Trophoblast cell (in vitro differentiated cells and primary cell): Measurements from ENCODE around the gene WNT5A.

Source experiments
- DNase-seq, 2 donors: peaks; one replicate each; pipeline ENCODE4 v3.0.0-alpha.2; 2016
- H2AFZ ChIP-seq: 2 replicates; pipeline ENCODE4 v1.6.1; 2013; ENCODE audit warnings: low read length, moderate library complexity, mild to moderate bottlenecking; ENCODE audit not compliant: insufficient read depth, poor library complexity
- H2AK5ac ChIP-seq: 2 replicates; pipeline ENCODE4 v1.6.1; 2013; ENCODE audit warnings: mild to moderate bottlenecking, low read length
- H2BK120ac ChIP-seq: 2 replicates; pipeline ENCODE4 v1.6.1; 2013; ENCODE audit warnings: low read length, mild to moderate bottlenecking, moderate library complexity; ENCODE audit not compliant: insufficient read depth, poor library complexity
- H2BK12ac ChIP-seq: 2 replicates; pipeline ENCODE4 v1.6.1; 2013; ENCODE audit warnings: mild to moderate bottlenecking, low read length, moderate library complexity
- H2BK5ac ChIP-seq: 2 replicates; pipeline ENCODE4 v1.6.1; 2013; ENCODE audit warnings: low read length, low read depth, moderate library complexity, mild to moderate bottlenecking; ENCODE audit not compliant: poor library complexity
- H3K14ac ChIP-seq: 2 replicates; pipeline ENCODE4 v1.6.1; 2013; ENCODE audit warnings: mild to moderate bottlenecking, low read length
- H3K18ac ChIP-seq: 2 replicates; pipeline ENCODE4 v1.6.1; 2013; ENCODE audit warnings: mild to moderate bottlenecking, low read length
- H3K23ac ChIP-seq: 2 replicates; pipeline ENCODE4 v1.6.1; 2013; ENCODE audit warnings: low read length
- H3K27ac ChIP-seq: 2 replicates; pipeline ENCODE4 v1.5.1; 2013; ENCODE audit warnings: low read depth, mild to moderate bottlenecking, inconsistent platforms, low read length, moderate library complexity
- H3K27me3 ChIP-seq: 2 replicates; pipeline ENCODE4 v1.6.1; 2013; ENCODE audit warnings: inconsistent platforms, mild to moderate bottlenecking, low read length, moderate library complexity; ENCODE audit not compliant: insufficient read depth
- H3K36me3 ChIP-seq, 2 experiments: 1 replicate in 1 of 2; 2 replicates in 1 of 2; pipeline ENCODE4 v1.6.1; 2013; ENCODE audit warnings: low read length in 2 of 2, mild to moderate bottlenecking in 2 of 2, moderate library complexity in 1 of 2; ENCODE audit not compliant: insufficient read depth in 2 of 2, control insufficient read depth in 1 of 2
- H3K4ac ChIP-seq: 2 replicates; pipeline ENCODE4 v1.6.1; 2013; ENCODE audit warnings: low read depth, mild to moderate bottlenecking, low read length, moderate library complexity
- H3K4me1 ChIP-seq, 2 experiments: 1 replicate in 1 of 2; 2 replicates in 1 of 2; pipeline ENCODE4 v1.6.1; 2013; ENCODE audit warnings: low read length in 2 of 2, mild to moderate bottlenecking in 2 of 2, moderate library complexity in 1 of 2; ENCODE audit not compliant: insufficient read depth in 2 of 2, control insufficient read depth in 1 of 2
- H3K4me2 ChIP-seq: 2 replicates; pipeline ENCODE4 v1.6.1; 2013; ENCODE audit warnings: inconsistent platforms, mild to moderate bottlenecking, low read length, moderate library complexity
- H3K4me3 ChIP-seq: 2 replicates; pipeline ENCODE4 v1.5.1; 2013; ENCODE audit warnings: mild to moderate bottlenecking, low read depth, low read length, inconsistent platforms
- H3K79me1 ChIP-seq: one replicate; pipeline ENCODE4 v1.6.1; 2013; ENCODE audit warnings: low read length
- H3K79me2 ChIP-seq: 2 replicates; pipeline ENCODE4 v1.6.1; 2013; ENCODE audit warnings: low read length, mild to moderate bottlenecking; ENCODE audit not compliant: control insufficient read depth, insufficient read depth, poor library complexity
- H3K9ac ChIP-seq: 2 replicates; pipeline ENCODE4 v1.6.1; 2013; ENCODE audit warnings: mild to moderate bottlenecking, low read length
- H3K9me3 ChIP-seq: 2 replicates; pipeline ENCODE4 v1.6.1; 2013; ENCODE audit warnings: low read depth, mild to moderate bottlenecking, control low read depth, inconsistent platforms, low read length; ENCODE audit not compliant: insufficient read depth
- H4K12ac ChIP-seq: 2 replicates; pipeline ENCODE4 v1.6.1; 2013; ENCODE audit warnings: low read depth, mild to moderate bottlenecking, low read length, moderate library complexity
- H4K8ac ChIP-seq: 2 replicates; pipeline ENCODE4 v1.6.1; 2013; ENCODE audit warnings: low read depth, mild to moderate bottlenecking, low read length, moderate library complexity
- H4K91ac ChIP-seq: one replicate; pipeline ENCODE4 v1.6.1; 2013; ENCODE audit warnings: low read depth, mild to moderate bottlenecking, low read length, moderate library complexity
- WGBS: extraction: QIAGEN DNeasy Blood & Tissue Kit; methylation state at CpG from one replicate; pipeline ENCODE4 v1.1.7; 2013; ENCODE audit warnings: missing lambda C conversion rate; ENCODE audit not compliant: insufficient read length, insufficient coverage; ENCODE audit errors: extremely low coverage; 5-methylcytosine and 5-hydroxymethylcytosine counted together

The WNT5A gene

GRCh38 chr3:55518451-55518850 is 31.3 kb upstream of the WNT5A start:
- Histone ChIP-seq H2BK5ac (no peak overlapping the region), H4K91ac (no peak overlapping the region), H3K4ac (no peak overlapping the region), H3K14ac (no peak overlapping the region), H3K9me3 (no peaks in the 10 kb centered on the region), H4K8ac (no peak overlapping the region), H3K4me1 (peaks cover 15 to 18% of the 10 kb centered on the region in 2 experiments), H3K9ac (no peak overlapping the region), H3K4me2 (no peak overlapping the region), H3K4me3 (no peak overlapping the region), H3K23ac (no peak overlapping the region), H3K36me3 (no peaks in the 10 kb centered on the region), H2AK5ac (no peak overlapping the region), H2BK120ac (no peak overlapping the region), H2AFZ (no peak overlapping the region), H3K79me1 (peaks cover 3% of the 10 kb centered on the region), H4K12ac (no peak overlapping the region), H3K27ac (no peak overlapping the region), H3K79me2 (no peaks in the 10 kb centered on the region), H3K27me3 (no peaks in the 10 kb centered on the region), H2BK12ac (no peak overlapping the region), H3K18ac (no peak overlapping the region)
- no CpG with 5 or more reads among the region's 6 CpGs for WGBS
- no peak for DNase-seq

- Histone ChIP-seq H3K27me3 (no peaks in the 10 kb centered on the region), H3K4me2 (no peak overlapping the region), H4K8ac (no peak overlapping the region), H2BK120ac (no peak overlapping the region), H3K36me3 (no peaks in the 10 kb centered on the region), H3K79me1 (peaks cover 1% of the 10 kb centered on the region), H3K23ac (no peak overlapping the region), H3K27ac (no peak overlapping the region), H2AK5ac (no peak overlapping the region), H4K91ac (no peak overlapping the region), H2BK12ac (no peak overlapping the region), H3K18ac (no peak overlapping the region), H2AFZ (no peak overlapping the region), H3K9me3 (no peaks in the 10 kb centered on the region), H3K14ac (no peak overlapping the region), H3K79me2 (no peaks in the 10 kb centered on the region), H2BK5ac (no peak overlapping the region), H3K4me1 (peaks cover 10 to 14% of the 10 kb centered on the region in 2 experiments), H3K4ac (no peak overlapping the region), H3K4me3 (no peak overlapping the region), H3K9ac (no peak overlapping the region), H4K12ac (no peak overlapping the region)
- no CpG with 5 or more reads among the region's 10 CpGs for WGBS
- DNase-seq, result no peak
Measured at GRCh38 chr3:55516392-55517030, 29.4 kb upstream of the WNT5A start.

- Histone ChIP-seq H3K9me3 (no peaks in the 10 kb centered on the region), H3K18ac (no peak overlapping the region), H2BK12ac (no peak overlapping the region), H3K79me2 (no peaks in the 10 kb centered on the region), H4K12ac (no peak overlapping the region), H3K14ac (no peak overlapping the region), H3K4me2 (no peak overlapping the region), H2BK5ac (no peak overlapping the region), H3K27ac (no peak overlapping the region), H3K36me3 (no peaks in the 10 kb centered on the region), H3K9ac (no peak overlapping the region), H2AK5ac (no peak overlapping the region), H3K27me3 (no peaks in the 10 kb centered on the region), H2AFZ (no peak overlapping the region), H3K79me1 (no peaks in the 10 kb centered on the region), H4K8ac (no peak overlapping the region), H4K91ac (no peak overlapping the region), H3K4ac (no peak overlapping the region), H2BK120ac (no peak overlapping the region), H3K4me3 (no peak overlapping the region), H3K4me1 (peaks cover 4 to 7% of the 10 kb centered on the region in 2 experiments), H3K23ac (no peak overlapping the region)
- no peak for DNase-seq
- WGBS, result no CpG with 5 or more reads among the region's 14 CpGs
Measured at GRCh38 chr3:55515550-55516246, 28.6 kb upstream of the WNT5A start.

- Histone ChIP-seq H3K9me3 (no peaks in the 10 kb centered on the region), H2AK5ac (no peak overlapping the region), H2BK12ac (no peak overlapping the region), H3K4me3 (no peak overlapping the region), H4K91ac (no peak overlapping the region), H3K79me2 (no peaks in the 10 kb centered on the region), H3K4me2 (no peak overlapping the region), H3K18ac (no peak overlapping the region), H2AFZ (no peak overlapping the region), H3K27ac (no peak overlapping the region), H4K12ac (no peak overlapping the region), H3K14ac (no peak overlapping the region), H3K4me1 (peaks cover 4 to 7% of the 10 kb centered on the region in 2 experiments), H3K9ac (no peak overlapping the region), H3K36me3 (no peaks in the 10 kb centered on the region), H3K23ac (no peak overlapping the region), H3K4ac (no peak overlapping the region), H3K27me3 (no peaks in the 10 kb centered on the region), H4K8ac (no peak overlapping the region), H2BK120ac (no peak overlapping the region), H3K79me1 (no peaks in the 10 kb centered on the region), H2BK5ac (no peak overlapping the region)
- no CpG with 5 or more reads among the region's 3 CpGs for WGBS
- no peak for DNase-seq
Measured at GRCh38 chr3:55514962-55515361, 27.9 kb upstream of the WNT5A start.
